ENCODE results near the gene HSPA5.
A peak's percentile ranks its signal among the peaks of the same experiment; 100 is the strongest.
"Not testable (repeated sequence)": the region's sequence is repeated elsewhere in the genome, so short reads cannot be mapped to it uniquely, and the experiment has no call there.

Gene HSPA5

DNA sequence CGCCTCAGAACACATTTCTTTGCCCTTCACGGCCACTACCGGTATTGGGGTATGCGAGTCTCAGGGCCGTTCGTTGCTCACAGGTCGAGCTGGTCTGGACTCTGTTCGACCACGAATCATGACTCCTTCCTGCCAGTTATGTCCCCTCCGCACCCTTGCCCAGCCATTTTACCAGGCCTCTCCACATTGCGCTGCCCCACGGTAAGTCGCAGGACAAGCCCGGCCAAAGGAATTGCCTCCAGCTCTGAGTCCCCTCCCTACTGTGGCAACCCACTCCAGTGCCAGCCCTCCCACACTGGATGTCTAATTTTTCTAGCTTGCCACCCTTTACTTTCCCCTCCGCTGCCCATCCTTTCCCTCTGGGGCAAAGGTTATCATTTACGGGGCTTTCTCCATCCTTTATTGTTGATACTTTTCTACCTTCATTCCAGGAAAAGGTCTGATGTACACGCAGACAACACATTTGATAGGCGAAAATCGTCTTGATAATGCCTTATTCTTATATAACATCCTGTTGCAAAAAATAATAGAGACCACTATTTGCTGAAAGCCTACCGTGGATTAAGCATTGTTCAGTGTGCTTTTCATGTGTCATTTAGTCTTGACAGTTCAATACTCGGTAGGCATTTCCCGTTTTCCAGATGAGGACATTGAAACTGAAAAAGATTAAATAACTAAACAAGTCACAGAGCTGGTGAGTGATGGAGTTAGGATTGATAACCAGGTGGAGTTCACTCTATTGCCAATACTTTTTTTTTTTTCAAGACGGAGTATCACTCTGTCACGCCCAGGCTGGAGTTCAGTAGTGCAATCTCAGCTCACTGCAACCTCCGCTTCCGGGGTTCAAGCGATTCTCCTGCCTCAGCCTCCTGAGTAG, 958 bp upstream of the HSPA5 start:
- peak; percentile 60 for DNase-seq (ENCODE audit: low spot score)

DNA sequence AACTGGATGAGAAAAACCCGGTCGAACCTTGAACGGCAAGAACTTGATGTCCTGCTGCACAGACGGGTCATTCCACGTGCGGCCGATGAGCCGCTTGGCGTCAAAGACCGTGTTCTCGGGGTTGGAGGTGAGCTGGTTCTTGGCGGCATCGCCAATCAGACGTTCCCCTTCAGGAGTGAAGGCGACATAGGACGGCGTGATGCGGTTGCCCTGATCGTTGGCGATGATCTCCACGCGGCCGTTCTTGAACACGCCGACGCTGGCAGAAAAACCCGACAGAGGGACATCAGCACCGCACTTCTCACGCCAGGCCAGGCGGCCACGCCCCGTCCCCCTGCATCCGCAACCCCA, 519 bp downstream of the HSPA5 start:
- DNase-seq (ENCODE audit: low spot score), result peak; percentile 75

DNA sequence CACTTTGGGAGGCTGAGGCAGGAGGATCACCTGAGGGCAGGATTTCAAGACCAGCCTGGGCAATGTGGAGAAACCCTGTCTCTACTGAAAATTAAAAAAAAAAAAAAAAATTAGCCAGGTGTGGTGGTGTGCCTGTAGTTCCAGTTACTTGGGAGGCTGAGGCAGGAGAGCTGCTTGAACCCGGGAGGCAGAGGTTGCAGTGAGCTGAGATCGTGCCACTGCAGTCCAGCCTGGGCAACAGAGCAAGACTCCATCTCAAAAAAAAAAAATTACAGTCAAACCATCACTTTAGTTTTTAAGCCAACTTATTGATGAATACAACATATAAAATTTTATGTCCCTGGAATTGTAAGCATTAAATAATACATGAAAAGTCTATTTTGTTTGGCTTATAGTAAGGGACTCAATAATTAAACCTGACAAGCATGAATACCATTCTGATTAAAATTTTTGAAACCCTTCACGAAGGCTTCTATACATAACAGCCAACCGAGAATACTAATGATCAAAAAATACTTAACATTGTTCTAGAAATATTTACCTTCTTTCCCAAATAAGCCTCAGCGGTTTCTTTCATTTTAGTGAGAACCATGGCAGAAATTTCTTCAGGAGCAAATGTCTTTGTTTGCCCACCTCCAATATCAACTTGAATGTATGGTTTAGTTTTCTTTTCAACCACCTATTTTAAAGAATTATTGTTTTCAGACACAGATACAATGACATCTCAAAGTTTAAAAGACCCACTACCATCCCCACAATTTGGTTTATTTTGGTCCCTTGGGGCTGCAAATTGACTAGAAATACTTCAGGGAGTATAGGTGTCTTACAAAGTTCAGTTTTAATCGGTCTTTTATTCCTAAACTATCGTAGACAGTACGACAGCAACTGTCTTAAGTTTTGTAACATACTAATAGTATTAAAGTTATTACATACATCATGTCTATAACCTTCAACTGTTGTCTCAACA, 1.2 kb downstream of the HSPA5 start:
- no peak for DNase-seq (ENCODE audit: low spot score)

DNA sequence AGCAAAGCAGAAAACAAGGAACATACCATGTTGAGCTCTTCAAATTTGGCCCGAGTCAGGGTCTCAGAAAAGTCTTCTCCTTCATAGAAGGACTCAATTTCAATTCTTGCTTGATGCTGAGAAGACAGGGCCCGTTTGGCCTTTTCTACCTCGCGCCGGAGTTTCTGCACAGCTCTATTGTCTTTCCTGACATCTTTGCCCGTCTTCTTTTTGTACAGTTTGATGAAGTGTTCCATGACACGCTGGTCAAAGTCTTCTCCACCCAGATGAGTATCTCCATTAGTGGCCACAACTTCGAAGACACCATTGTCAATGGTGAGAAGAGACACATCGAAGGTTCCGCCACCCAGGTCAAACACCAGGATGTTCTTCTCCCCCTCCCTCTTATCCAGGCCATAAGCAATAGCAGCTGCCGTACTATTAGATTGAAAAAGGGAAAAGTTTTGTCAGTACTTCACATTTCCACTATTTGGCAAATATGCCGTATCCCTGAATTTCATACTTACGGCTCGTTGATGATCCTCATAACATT, 2.2 kb downstream of the HSPA5 start:
- DNase-seq (ENCODE audit: low spot score), result peak; percentile 31

DNA sequence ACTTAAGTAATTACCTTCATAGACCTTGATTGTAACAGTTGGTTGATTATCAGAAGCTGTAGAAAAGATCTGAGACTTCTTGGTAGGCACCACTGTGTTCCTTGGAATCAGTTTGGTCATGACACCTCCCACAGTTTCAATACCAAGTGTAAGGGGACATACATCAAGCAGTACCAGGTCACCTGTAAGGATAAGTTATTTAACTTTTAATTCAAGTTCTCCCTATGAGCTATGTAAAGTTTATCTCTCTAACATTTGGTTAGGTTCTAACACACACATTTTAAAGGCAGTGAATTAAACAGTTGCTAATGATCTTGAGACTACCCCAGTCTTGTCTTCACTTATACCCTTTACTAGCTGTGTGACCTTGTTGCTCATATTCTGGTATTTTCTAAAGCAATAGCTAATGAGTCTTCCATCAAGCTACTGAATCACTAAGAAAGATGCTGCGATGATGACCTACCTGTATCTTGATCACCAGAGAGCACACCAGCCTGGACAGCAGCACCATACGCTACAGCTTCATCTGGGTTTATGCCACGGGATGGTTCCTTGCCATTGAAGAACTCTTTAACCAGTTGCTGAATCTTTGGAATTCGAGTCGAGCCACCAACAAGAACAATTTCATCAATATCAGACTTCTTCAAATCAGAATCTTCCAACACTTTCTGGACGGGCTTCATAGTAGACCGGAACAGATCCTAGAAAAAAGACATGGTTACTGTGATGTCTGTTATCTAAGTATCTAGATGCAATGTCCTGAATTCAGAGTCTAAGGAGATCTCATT, 2.8 kb downstream of the HSPA5 start:
- peak; percentile 78 for DNase-seq (ENCODE audit: low spot score)

DNA sequence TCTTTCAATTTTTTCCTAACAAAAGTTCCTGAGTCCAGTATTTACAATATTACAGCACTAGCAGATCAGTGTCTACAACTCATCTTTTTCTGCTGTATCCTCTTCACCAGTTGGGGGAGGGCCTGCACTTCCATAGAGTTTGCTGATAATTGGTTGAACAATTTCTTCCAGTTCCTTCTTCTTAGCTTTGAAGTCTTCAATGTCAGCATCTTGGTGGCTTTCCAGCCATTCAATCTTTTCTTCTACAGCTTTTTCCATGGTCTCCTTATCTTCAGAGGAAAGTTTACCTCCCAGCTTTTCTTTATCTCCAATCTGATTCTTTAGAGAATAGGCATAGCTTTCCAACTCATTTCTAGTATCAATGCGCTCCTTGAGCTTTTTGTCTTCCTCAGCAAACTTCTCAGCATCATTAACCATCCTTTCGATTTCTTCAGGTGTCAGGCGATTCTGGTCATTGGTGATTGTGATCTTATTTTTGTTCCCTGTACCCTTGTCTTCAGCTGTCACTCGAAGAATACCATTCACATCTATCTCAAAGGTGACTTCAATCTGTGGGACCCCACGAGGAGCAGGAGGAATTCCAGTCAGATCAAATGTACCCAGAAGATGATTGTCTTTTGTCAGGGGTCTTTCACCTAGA, 4.5 kb downstream of the HSPA5 start:
- peak; percentile 47 for DNase-seq (ENCODE audit: low spot score)

DNA sequence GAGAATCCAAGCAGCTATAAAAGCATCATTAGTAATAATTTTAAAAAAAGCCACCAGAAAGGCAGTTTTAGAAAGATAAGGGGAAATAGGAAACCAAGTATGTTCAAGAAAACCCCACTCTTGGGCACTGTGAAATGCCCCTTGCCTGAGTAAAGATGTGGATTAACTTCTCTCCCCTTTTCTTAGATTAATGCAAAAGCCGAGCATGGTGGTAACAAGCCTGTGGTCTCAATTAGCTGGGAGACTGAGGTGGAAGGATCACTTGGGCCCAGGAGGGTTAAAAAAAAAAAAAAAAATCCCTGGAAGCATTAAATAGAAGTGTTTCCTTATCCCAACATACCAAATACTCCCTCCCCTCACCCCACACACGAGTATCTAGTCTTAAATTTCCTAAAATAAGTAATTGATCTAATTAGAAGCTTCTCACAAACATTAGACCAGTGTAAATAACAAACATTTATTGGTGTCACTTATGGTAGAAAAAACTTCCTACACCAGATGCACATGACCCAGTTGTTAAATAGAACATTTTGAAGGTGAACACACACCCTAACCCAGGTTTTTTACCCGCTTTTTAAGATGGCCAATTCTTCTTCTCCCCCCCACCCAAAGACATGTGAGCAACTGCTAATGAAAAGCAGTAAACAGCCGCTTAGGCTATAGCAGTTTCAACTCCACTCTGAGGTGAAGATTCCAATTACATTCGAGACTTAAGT, 5.2 kb downstream of the HSPA5 start:
- no peak for DNase-seq (ENCODE audit: low spot score)

DNA sequence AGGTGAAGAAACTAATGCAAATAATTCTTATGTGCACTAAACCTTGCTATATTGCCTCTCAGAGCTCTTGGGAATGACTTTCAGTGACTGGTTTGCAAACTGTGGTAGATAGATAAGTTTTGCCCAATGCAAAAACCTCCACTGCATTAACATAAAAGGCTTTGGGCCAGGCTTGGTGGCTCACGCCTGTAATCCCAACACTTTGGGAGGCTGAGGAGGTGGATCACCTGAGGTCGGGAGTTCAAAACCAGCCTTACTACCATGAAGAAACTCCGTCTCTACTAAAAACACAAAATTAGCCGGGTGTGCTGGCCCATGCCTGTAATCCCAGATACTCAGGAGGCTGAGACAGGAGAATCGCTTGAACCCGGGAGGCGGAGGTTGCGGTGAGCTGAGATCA, 7.0 kb downstream of the HSPA5 start:
- not testable (repeated sequence) for DNase-seq (ENCODE audit: low spot score)

DNA sequence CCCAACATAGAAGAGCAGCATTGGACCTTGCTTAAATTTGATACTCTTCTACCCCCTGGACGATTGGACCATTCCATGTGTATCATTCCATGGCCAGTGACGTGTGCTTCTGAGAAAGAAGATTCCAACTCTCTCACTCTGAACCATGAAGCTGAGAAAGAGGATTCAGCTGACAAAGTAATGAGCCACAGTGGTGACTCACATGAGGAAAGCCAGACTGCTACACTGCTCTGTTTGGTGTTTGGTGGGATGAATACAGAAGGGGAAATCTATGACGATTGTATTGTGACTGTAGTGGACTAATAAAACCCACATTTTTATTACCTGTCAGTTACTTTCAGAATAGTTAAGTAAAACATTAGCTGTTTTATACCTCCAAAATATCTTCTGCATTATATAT, 7.5 kb downstream of the HSPA5 start:
- peak; percentile 100 for DNase-seq (ENCODE audit: low spot score)

DNA sequence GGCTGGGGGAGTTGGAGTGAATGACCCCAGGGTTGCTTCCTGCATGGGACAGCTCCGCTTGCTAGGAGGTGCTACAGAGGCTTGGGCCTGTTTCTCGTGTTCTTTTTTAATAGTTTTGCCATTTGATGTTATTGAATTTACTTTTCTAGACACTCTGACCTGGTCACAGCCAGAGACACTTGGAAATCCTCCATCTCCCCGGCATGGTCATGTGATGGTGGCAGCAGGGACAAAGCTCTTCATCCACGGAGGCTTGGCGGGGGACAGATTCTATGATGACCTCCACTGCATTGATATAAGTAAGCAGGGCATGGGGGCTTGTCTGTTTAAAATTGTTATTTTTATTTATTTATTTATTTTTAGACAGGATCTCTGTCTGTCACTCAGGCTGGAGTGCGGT, 13.4 kb downstream of the HSPA5 start:
- DNase-seq (ENCODE audit: low spot score), result no peak

DNA sequence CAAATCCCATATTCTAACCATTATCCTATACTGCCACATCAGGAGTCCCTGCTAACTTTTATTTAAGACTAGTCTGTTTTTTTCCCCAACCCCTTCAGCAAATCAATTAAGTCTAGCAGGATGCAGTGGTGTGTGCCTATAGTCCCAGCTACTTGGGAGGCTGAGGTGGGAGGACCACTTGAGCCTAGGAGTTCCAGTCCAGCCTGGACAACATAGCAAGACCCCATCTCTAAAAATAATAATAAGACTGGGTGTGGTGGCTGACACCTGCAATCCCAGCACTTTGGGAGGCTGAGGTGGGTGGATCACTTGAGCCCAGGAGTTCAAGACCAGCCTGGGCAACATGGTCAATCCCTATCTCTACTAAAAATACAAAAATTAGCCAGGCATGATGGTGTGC, 16.3 kb downstream of the HSPA5 start:
- not testable (repeated sequence) for DNase-seq (ENCODE audit: low spot score)

DNA sequence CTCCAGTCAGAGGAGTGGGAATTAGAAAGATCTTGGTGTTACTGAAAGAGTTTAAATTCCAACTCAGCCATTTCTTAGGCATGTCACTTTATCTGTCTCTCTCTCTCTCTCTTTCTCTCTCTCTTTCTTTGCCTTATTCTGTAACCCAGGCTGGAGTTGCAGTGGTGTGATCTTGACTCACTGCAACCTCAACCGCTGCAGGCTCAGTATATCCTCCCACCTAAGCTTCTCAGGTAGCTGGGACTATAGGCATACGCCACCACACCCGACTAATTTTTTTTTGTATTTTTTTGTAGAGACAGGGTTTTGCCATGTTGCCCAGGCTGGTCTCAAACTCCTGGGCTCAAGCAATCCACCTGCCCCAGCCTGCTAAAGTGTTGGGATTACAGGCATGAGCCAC, 22.5 kb downstream of the HSPA5 start:
- DNase-seq (ENCODE audit: low spot score), result no peak

DNA sequence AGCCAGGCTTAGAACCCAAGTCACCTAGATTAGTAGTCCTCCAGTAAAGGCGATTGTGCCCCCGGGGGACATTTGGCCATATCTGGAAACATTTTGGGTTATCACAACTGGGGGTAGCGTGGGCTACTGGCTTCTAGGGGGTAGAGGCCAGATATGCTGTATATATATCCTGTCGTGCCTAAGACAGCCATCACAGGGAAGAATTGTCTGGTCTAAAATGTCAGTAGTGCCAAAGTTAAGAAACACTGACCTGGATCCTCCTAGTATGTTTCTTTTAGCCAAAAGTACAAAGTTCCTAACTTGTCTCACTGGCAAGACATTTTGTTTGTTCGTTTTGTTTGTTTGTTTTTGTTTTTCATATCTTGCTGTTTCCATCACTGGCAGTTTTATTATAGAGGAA, 27.0 kb downstream of the HSPA5 start:
- no peak for DNase-seq (ENCODE audit: low spot score)

DNA sequence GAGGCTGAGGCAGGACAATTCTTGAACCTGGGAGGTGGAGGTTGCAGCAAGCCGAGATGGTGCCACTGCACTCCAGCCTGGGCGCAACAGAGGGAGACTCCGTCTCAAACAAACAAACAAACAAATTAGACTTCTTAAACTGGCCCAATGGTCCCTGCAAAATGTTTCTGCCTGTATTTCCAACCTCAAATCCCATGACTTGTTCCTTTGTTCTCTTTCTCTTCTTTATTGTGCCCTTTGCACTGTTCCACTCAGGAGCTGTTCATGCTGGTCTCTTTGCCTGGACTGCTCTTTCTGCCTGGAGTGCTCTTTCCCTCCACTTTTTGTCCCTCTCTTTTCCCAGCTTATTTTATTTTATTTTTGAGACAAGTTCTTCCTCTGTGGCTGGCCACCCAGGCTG, 36.7 kb downstream of the HSPA5 start:
- DNase-seq (ENCODE audit: low spot score), result no peak

DNA sequence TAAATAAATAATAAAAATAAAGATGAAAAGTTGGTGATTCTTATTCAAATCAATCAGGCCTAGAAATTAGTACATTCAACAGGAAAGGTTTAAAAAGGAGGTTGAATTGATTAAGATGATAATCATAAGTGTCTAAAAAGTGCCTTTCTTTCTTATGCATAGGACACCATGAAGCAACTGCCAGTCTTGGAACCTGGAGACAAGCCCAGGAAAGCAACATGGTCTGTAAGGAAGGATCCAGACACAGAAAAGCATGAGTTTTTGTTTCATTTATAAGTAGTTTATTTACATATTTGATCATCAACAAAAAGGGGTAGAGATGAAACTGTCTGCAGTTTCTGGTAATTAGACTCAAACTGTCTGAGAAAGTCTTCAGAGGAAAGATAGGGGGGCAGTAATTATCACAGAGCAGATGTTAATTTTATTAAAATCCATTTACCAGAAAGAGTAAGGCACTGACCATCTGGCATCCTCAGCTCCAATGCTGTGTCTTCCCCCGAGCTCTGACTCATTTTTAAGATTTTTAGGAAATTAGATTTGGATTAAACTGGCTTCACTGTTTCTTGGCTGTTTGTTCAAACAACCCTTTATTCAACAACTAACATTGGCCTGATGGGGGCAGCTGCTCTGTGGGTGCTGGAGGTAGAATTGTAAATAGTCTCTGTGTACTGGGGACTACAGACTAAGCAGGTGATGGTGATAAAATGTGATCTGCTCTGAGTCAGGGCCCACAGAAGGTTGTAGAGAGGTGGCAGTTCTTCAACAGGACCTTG, 38.1 kb downstream of the HSPA5 start:
- DNase-seq (ENCODE audit: low spot score), result peak; percentile 20

DNA sequence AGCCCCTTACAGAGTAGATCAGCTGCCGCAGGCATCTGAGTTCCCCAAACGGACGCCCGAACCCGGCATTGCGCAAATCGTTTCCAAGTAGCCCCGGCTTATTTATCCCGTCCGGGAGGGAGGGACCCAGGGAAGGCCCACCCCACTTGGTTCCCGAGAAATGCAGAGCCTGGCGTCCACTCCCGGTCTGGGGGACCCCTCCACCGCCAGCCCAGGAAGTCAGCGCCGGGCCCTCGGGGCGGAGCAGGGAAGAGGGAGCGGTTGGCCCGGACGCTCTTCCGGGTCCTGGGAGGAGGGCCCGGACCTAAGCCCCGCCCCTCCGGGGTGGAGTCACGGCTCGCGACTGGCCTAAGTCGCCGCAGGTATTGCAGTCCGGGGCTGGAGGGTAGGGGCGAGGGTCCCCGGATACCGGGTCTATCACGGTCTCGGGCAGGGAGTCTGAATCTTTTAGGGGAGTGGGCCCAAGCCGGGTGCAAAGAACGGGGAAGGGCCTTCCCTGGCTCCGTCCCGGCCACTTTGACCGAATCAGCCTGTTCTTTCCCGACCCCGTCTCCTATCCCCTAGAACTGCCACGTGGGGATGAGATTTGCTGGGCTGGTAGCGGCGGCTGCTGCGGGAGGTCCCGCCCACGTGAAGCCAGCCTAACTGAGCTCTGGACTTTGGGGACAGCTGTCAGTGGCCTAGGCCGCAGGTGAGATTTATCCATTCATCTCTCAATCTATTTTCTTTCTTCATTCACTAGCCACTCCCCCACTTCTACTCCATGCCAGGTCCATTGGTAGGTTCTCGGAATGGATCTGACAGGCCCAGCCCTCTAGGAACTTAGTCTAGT, 40.7 kb downstream of the HSPA5 start, which contains the start of gene RABEPK:
Gene RABEPK (plus strand): TSS at position 327 of the 832 bp plus-strand sequence. CDS start 2,472 bp downstream, outside the sequence.
- DNase-seq (ENCODE audit: low spot score), result peak; percentile 94

DNA sequence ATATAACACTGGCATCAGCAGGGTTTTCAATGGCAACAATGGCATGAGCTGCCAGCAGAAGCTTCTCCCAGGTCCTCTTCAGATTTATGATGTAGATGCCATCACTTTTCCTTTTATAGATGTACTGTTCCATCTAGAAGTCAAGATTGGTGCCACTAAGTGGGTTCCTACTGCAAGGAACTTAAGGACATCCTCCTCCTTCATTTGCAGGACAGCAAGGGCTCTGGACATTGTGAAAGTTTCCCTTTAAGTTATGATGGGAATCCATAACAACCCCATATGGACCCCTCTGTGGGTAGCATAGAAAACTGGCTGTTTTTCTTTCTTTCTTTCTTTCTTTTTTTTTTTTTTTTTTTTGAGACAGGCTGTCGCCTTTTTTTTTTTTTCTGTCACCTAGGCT, 45.6 kb downstream of the HSPA5 start:
- not testable (repeated sequence) for DNase-seq (ENCODE audit: low spot score)

DNA sequence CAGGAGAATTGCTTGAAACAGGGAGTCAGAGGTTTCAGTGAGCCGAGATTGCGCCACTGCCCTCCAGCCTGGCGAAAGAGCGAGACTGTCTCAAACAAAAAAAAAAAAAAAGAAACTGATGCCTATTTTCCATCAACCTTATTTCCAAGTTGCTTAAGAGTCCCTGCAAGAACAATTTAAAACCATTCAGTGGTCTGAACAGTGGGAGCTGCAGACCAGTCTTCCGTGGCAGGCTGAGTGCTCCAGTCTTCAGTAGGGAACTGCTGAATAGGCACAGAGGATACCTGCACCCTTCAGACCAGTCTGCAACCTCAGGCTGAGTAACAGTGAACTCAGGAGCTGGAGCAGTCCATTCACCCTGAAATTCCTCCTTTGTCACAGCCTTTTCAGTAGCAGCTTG, 46.7 kb downstream of the HSPA5 start:
- not testable (repeated sequence) for DNase-seq (ENCODE audit: low spot score)

DNA sequence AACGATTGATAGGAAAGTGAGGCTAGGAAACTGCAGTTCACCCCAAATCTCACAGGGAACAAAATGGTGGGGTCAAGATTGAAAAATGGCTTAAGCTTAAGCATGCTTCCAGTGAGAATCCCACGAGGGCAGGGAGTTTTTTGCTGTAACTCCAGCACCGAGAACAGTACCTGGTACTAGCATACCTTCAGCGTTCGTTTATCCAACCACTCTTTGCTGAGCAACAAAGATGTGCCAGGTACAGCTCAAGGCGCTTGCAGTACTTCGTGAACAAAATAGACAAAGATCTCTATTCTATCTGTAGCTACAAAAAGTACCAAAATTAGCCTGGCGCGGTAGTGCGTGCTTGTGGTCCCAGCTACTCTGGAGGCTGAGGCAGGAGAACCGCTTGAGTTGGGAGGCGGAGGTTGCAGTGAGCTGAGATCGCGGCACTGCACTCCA, 50.8 kb downstream of the HSPA5 start:
- no peak for DNase-seq (ENCODE audit: low spot score)
